Loucy (cell line): ENCODE measurements around the gene SNX25.

Experiments
- H2AFZ ChIP-seq: fragments of 200-600 bp; sonication (generic); 2 replicates; pipeline ENCODE4 v1.6.0; 2016; ENCODE audit warnings: antibody characterized with exemption, mild to moderate bottlenecking, low read length, moderate library complexity
- H3F3A ChIP-seq: fragments of 200-600 bp; 2 replicates; pipeline ENCODE4 v1.6.0; 2016; ENCODE audit warnings: antibody characterized with exemption, low read depth, mild to moderate bottlenecking
- H3K27me3 ChIP-seq: fragments of 200-600 bp; sonication (generic); 2 replicates; pipeline ENCODE4 v1.6.1; 2014; ENCODE audit warnings: low read length, mild to moderate bottlenecking; ENCODE audit not compliant: insufficient read depth, poor library complexity, severe bottlenecking
- H3K36me3 ChIP-seq: fragments of 200-600 bp; sonication (generic); 2 replicates; pipeline ENCODE4 v1.6.1; 2016; ENCODE audit warnings: low read length; ENCODE audit not compliant: insufficient read depth
- H3K4me1 ChIP-seq: fragments of 200-600 bp; sonication (generic); 2 replicates; pipeline ENCODE4 v1.5.1; 2014; ENCODE audit warnings: low read length, mild to moderate bottlenecking; ENCODE audit not compliant: insufficient read depth, poor library complexity, severe bottlenecking
- H3K4me2 ChIP-seq: fragments of 200-600 bp; sonication (generic); 2 replicates; pipeline ENCODE4 v1.6.0; 2014; ENCODE audit warnings: antibody characterized with exemption, low read length, low read depth, mild to moderate bottlenecking; ENCODE audit not compliant: poor library complexity, severe bottlenecking
- H3K4me3 ChIP-seq: fragments of 200-600 bp; sonication (generic); 2 replicates; pipeline ENCODE4 v1.5.1; 2014; ENCODE audit warnings: low read length, mild to moderate bottlenecking, mixed read lengths; ENCODE audit not compliant: poor library complexity, severe bottlenecking
- H3K79me2 ChIP-seq: fragments of 200-600 bp; sonication (generic); 2 replicates; pipeline ENCODE4 v1.6.1; 2014; ENCODE audit warnings: low read length; ENCODE audit not compliant: insufficient read depth
- H3K9ac ChIP-seq: fragments of 200-600 bp; sonication (generic); 2 replicates; pipeline ENCODE4 v1.6.0; 2014; ENCODE audit warnings: mild to moderate bottlenecking, low read depth, low read length, moderate library complexity; ENCODE audit not compliant: poor library complexity, severe bottlenecking
- H3K9me2 ChIP-seq: fragments of 200-600 bp; sonication (generic); replicated peaks from 2 replicates; pipeline ENCODE4 v1.6.1; 2016; ENCODE audit warnings: low read depth, low read length, mixed read lengths
- H3K9me3 ChIP-seq: fragments of 200-600 bp; sonication (generic); 2 replicates; pipeline ENCODE4 v1.6.1; 2014; ENCODE audit warnings: mild to moderate bottlenecking, antibody characterized with exemption, low read length, low read depth; ENCODE audit not compliant: insufficient read depth
- H4K20me1 ChIP-seq: fragments of 200-600 bp; sonication (generic); 2 replicates; pipeline ENCODE4 v1.6.0; 2014; ENCODE audit warnings: antibody characterized with exemption, low read length, mild to moderate bottlenecking; ENCODE audit not compliant: insufficient read depth, poor library complexity, severe bottlenecking
- CTCF ChIP-seq: fragments of 200-600 bp; sonication (generic); conservative IDR thresholded peaks from 2 replicates; pipeline ENCODE4 v1.5.1; 2014; ENCODE audit warnings: mild to moderate bottlenecking, antibody characterized with exemption, low read length
- EZH2phosphoT487 ChIP-seq: fragments of 200-600 bp; IDR thresholded peaks from 2 replicates; pipeline ENCODE4 v1.6.1; 2018; ENCODE audit warnings: antibody characterized with exemption, mild to moderate bottlenecking, moderate library complexity, borderline replicate concordance

SNX25 gene

GRCh38 chr4:185334326-185334725 lies 124.9 kb downstream of the SNX25 start:
- TF ChIP-seq CTCF (no peak), EZH2phosphoT487 (no peak)
- H3K9me2 ChIP-seq = no peaks in the 10 kb centered on the region
- no peaks in the 10 kb centered on the region for H3K9me3 ChIP-seq
- no peaks in the 10 kb centered on the region for H3K4me1 ChIP-seq
- no peaks in the 10 kb centered on the region for H3F3A ChIP-seq
- H3K4me2 ChIP-seq = no peak overlapping the region
- no peaks in the 10 kb centered on the region for H3K27me3 ChIP-seq
- no peaks in the 10 kb centered on the region for H3K36me3 ChIP-seq
- H3K4me3 ChIP-seq = no peak overlapping the region
- no peaks in the 10 kb centered on the region for H4K20me1 ChIP-seq
- H3K79me2 ChIP-seq = no peaks in the 10 kb centered on the region
- no peak overlapping the region for H3K9ac ChIP-seq
- H2AFZ ChIP-seq = no peak overlapping the region

- Histone ChIP-seq H3K4me3 (no peak overlapping the region), H3K9me2 (no peaks in the 10 kb centered on the region), H4K20me1 (no peaks in the 10 kb centered on the region), H3K4me1 (no peaks in the 10 kb centered on the region), H3K4me2 (no peak overlapping the region), H3K36me3 (no peaks in the 10 kb centered on the region), H3K79me2 (no peaks in the 10 kb centered on the region), H3K9me3 (no peaks in the 10 kb centered on the region), H3F3A (no peaks in the 10 kb centered on the region), H2AFZ (no peak overlapping the region), H3K27me3 (no peaks in the 10 kb centered on the region), H3K9ac (no peak overlapping the region)
- no peak for TF ChIP-seq CTCF
- TF ChIP-seq EZH2phosphoT487 = no peak
Measured at GRCh38 chr4:185335579-185335978, 126.2 kb downstream of the SNX25 start.

GRCh38 chr4:185339941-185340340 lies 130.5 kb downstream of the SNX25 start:
- H3K79me2 ChIP-seq = no peaks in the 10 kb centered on the region
- no peaks in the 10 kb centered on the region for H3F3A ChIP-seq
- no peak overlapping the region for H3K4me2 ChIP-seq
- H3K4me1 ChIP-seq = peaks cover 3% of the 10 kb centered on the region
- no peaks in the 10 kb centered on the region for H3K9me3 ChIP-seq
- H3K36me3 ChIP-seq = no peaks in the 10 kb centered on the region
- H3K27me3 ChIP-seq = no peaks in the 10 kb centered on the region
- H3K9ac ChIP-seq = no peak overlapping the region
- H4K20me1 ChIP-seq = no peaks in the 10 kb centered on the region
- H3K4me3 ChIP-seq = no peak overlapping the region
- H3K9me2 ChIP-seq = no peaks in the 10 kb centered on the region
- TF ChIP-seq CTCF = no peak
- no peak for TF ChIP-seq EZH2phosphoT487
- H2AFZ ChIP-seq = no peak overlapping the region
